Mesenchymal stem cell (in vitro differentiated cells and primary cell): ENCODE measurements around the gene ST6GALNAC3.

Experiments
- DNase-seq: peaks from one replicate; pipeline ENCODE4 v3.0.0-alpha.2; 2013
- H2AFZ ChIP-seq: one replicate; pipeline ENCODE4 v1.6.1; 2013; ENCODE audit warnings: low read depth, mild to moderate bottlenecking, control low read depth, inconsistent platforms, low read length, moderate library complexity
- H2AK5ac ChIP-seq: 2 replicates; pipeline ENCODE4 v1.6.1; 2013; ENCODE audit warnings: low read length, moderate library complexity, mild to moderate bottlenecking, inconsistent platforms; ENCODE audit not compliant: severe bottlenecking
- H2BK120ac ChIP-seq: one replicate; pipeline ENCODE4 v1.6.1; 2013; ENCODE audit warnings: low read depth, mild to moderate bottlenecking, inconsistent platforms, low read length, moderate library complexity
- H2BK12ac ChIP-seq, 2 experiments: one replicate each; pipeline ENCODE4 v1.6.1; 2013; ENCODE audit warnings: inconsistent platforms in 2 of 2, low read length in 2 of 2, mild to moderate bottlenecking in 2 of 2, moderate library complexity in 2 of 2, control low read depth in 1 of 2
- H2BK15ac ChIP-seq: one replicate; pipeline ENCODE4 v1.6.1; 2013; ENCODE audit warnings: mild to moderate bottlenecking, low read depth, inconsistent platforms; ENCODE audit not compliant: poor library complexity, severe bottlenecking
- H2BK5ac ChIP-seq: 2 replicates; pipeline ENCODE4 v1.6.1; 2013; ENCODE audit warnings: low read depth, mild to moderate bottlenecking, low read length, control low read depth, inconsistent platforms; ENCODE audit not compliant: poor library complexity, severe bottlenecking
- H3K14ac ChIP-seq, 2 experiments: one replicate each; pipeline ENCODE4 v1.6.1; 2013; ENCODE audit warnings: inconsistent platforms in 2 of 2, low read length in 2 of 2, control low read depth in 1 of 2, mild to moderate bottlenecking in 1 of 2, moderate library complexity in 1 of 2
- H3K18ac ChIP-seq, 2 experiments: one replicate each; pipeline ENCODE4 v1.6.1; 2013; ENCODE audit warnings: inconsistent platforms in 2 of 2, low read length in 2 of 2, control low read depth in 1 of 2, low read depth in 1 of 2, mild to moderate bottlenecking in 1 of 2
- H3K23ac ChIP-seq, 2 experiments: one replicate each; pipeline ENCODE4 v1.6.1; 2013; ENCODE audit warnings: inconsistent platforms in 2 of 2, low read length in 2 of 2, mild to moderate bottlenecking in 2 of 2, moderate library complexity in 2 of 2, control low read depth in 1 of 2
- H3K27ac ChIP-seq: 2 replicates; pipeline ENCODE4 v1.5.1; 2013; ENCODE audit warnings: mild to moderate bottlenecking, moderate library complexity, low read length, control low read depth, inconsistent platforms; ENCODE audit not compliant: poor library complexity, severe bottlenecking
- H3K27me3 ChIP-seq, 2 experiments: 2 replicates each; pipeline versions ENCODE4 v1.6.1 to v1.7.0; 2013; ENCODE audit warnings: low read length in 2 of 2, mild to moderate bottlenecking in 2 of 2, moderate library complexity in 2 of 2, control low read depth in 1 of 2, inconsistent platforms in 1 of 2; ENCODE audit not compliant: control insufficient read depth in 1 of 2, insufficient read depth in 1 of 2
- H3K36me3 ChIP-seq, 2 experiments: 2 replicates each; pipeline versions ENCODE4 v1.6.1 to v1.7.0; 2013; ENCODE audit warnings: low read length in 2 of 2, control low read depth in 1 of 2, inconsistent platforms in 1 of 2, low read depth in 1 of 2, mild to moderate bottlenecking in 1 of 2; ENCODE audit not compliant: insufficient read depth in 2 of 2, control insufficient read depth in 1 of 2
- H3K4ac ChIP-seq, 2 experiments: one replicate each; pipeline ENCODE4 v1.6.1; 2013; ENCODE audit warnings: inconsistent platforms in 2 of 2, low read length in 2 of 2, mild to moderate bottlenecking in 2 of 2, moderate library complexity in 2 of 2, control low read depth in 1 of 2, low read depth in 1 of 2
- H3K4me1 ChIP-seq: 2 replicates; pipeline ENCODE4 v1.6.1; 2013; ENCODE audit warnings: low read depth, low read length, control low read depth; ENCODE audit not compliant: control insufficient read depth, insufficient read depth
- H3K4me2 ChIP-seq: 2 replicates; pipeline ENCODE4 v1.6.1; 2013; ENCODE audit warnings: low read length, mild to moderate bottlenecking, inconsistent platforms; ENCODE audit not compliant: poor library complexity, severe bottlenecking
- H3K4me3 ChIP-seq, 2 experiments: 2 replicates each; pipeline versions ENCODE4 v1.5.1 to v1.7.0; 2013; ENCODE audit warnings: low read length in 2 of 2, mild to moderate bottlenecking in 2 of 2, control low read depth in 1 of 2, low read depth in 1 of 2; ENCODE audit not compliant: insufficient read depth in 1 of 2
- H3K79me1 ChIP-seq: replicated peaks from 2 replicates; pipeline ENCODE4 v1.6.1; 2013; ENCODE audit warnings: mild to moderate bottlenecking, control low read depth, low read length, inconsistent platforms; ENCODE audit not compliant: poor library complexity, severe bottlenecking
- H3K9ac ChIP-seq: 2 replicates; pipeline ENCODE4 v1.7.0; 2013; ENCODE audit warnings: mild to moderate bottlenecking, low read length, moderate library complexity
- H3K9me3 ChIP-seq: 2 replicates; pipeline ENCODE4 v1.7.0; 2013; ENCODE audit warnings: mild to moderate bottlenecking, low read length; ENCODE audit not compliant: control insufficient read depth
- H4K8ac ChIP-seq: one replicate; pipeline ENCODE4 v1.6.1; 2013; ENCODE audit warnings: inconsistent platforms, mild to moderate bottlenecking, low read length, moderate library complexity
- H4K91ac ChIP-seq: one replicate; pipeline ENCODE4 v1.6.1; 2013; ENCODE audit warnings: mild to moderate bottlenecking, low read length, inconsistent platforms
- WGBS: methylation state at CpG from one replicate; pipeline ENCODE4 v1.1.7; 2013; ENCODE audit warnings: mixed read lengths; 5-methylcytosine and 5-hydroxymethylcytosine counted together

Gene ST6GALNAC3

DNA sequence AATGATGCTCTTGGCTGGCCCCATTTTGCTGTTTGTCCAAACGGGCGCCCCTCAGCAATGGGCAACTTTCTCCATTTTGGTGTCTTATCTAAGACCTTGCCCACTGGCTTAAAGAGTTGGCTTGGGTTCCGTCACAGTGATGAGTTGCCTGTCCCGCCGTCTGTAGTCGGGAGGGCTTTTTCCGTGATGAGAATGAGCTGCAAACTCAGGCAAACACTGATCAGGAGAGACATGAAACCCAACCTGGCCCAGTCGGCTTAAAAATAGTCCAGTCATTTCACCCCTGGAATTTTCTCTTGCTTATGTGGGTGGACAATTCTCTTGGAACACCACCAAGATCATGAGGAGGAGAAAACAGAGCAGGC, 79.3 kb downstream of the ST6GALNAC3 start:
- Histone ChIP-seq H3K14ac (no peak overlapping the region), H2BK15ac (no peak overlapping the region), H2BK120ac (no peak overlapping the region), H2AK5ac (no peak overlapping the region), H3K27ac (no peak overlapping the region), H3K18ac (no peak overlapping the region), H3K36me3 (no peaks in the 10 kb centered on the region), H3K4me3 (peak overlapping the region in 1 of 2 experiments; percentile 77), H3K4me2 (no peak overlapping the region), H2BK5ac (no peak overlapping the region), H2AFZ (no peak overlapping the region), H3K27me3 (peaks cover 4 to 14% of the 10 kb centered on the region in 2 experiments), H4K91ac (no peak overlapping the region), H3K4me1 (peaks cover 2% of the 10 kb centered on the region), H2BK12ac (no peak overlapping the region), H4K8ac (no peak overlapping the region), H3K79me1 (no peaks in the 10 kb centered on the region), H3K9ac (no peak overlapping the region), H3K9me3 (no peaks in the 10 kb centered on the region), H3K4ac (no peak overlapping the region), H3K23ac (no peak overlapping the region)
- WGBS, result 84% methylated on average over 8 of the region's 8 CpGs
- no peak for DNase-seq

DNA sequence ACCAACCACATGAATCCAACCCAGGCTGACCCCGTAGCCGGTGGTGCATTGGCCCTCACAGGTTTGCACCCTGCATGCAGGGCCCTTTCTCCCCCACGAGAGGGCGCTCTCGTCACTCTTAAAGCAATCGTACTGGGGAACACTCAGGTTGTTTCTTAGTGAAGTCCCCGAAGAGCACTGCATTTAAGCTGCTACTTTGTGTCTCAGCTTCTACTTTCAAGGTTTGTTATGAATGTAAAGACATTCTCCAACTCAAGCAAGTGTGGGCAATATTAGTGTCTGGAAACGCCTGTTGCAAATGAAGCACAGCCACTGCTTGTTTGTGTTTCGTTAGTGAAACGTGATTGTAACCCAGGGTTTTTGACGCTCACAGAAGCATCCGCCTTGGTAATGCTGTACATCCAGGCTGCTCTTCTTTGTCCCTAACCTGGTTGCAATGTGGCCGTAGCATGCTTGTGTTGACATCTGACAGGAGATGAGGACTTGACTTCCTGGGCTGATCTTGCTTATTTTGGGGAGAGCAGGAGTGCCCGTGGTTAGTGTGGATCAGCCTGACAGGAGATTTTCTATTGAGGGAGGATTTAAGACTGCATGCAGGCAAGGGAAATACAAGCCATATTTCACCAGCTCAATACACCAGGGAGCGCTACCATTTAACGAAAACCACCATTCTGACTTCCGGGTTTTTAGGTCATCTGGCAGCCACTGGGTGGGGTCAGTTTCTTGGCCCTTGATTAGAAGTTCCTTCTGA, 79.8 kb downstream of the ST6GALNAC3 start:
- no peak overlapping the region for H3K4ac ChIP-seq
- no peaks in the 10 kb centered on the region for H3K79me1 ChIP-seq
- H2AK5ac ChIP-seq, result no peak overlapping the region
- DNase-seq, result peak; percentile 60
- no peaks in the 10 kb centered on the region for H3K36me3 ChIP-seq
- H4K91ac ChIP-seq, result no peak overlapping the region
- peak overlapping the region; percentile 44 for H2BK15ac ChIP-seq
- H3K18ac ChIP-seq, result no peak overlapping the region
- H3K27ac ChIP-seq, result no peak overlapping the region
- H3K4me1 ChIP-seq, result peaks cover 2% of the 10 kb centered on the region
- no peak overlapping the region for H2BK120ac ChIP-seq
- no peak overlapping the region for H2BK12ac ChIP-seq
- no peak overlapping the region for H2BK5ac ChIP-seq
- no peak overlapping the region for H4K8ac ChIP-seq
- H3K9me3 ChIP-seq, result no peaks in the 10 kb centered on the region
- H2AFZ ChIP-seq, result no peak overlapping the region
- H3K27me3 ChIP-seq, result peaks cover 4 to 13% of the 10 kb centered on the region in 2 experiments
- peak overlapping the region in 1 of 2 experiments; percentile 77 for H3K4me3 ChIP-seq
- peak overlapping the region; percentile 64 for H3K9ac ChIP-seq
- H3K23ac ChIP-seq, result no peak overlapping the region
- 43% methylated on average over 16 of the region's 17 CpGs for WGBS
- H3K4me2 ChIP-seq, result peak overlapping the region; percentile 32
- H3K14ac ChIP-seq, result no peak overlapping the region

DNA sequence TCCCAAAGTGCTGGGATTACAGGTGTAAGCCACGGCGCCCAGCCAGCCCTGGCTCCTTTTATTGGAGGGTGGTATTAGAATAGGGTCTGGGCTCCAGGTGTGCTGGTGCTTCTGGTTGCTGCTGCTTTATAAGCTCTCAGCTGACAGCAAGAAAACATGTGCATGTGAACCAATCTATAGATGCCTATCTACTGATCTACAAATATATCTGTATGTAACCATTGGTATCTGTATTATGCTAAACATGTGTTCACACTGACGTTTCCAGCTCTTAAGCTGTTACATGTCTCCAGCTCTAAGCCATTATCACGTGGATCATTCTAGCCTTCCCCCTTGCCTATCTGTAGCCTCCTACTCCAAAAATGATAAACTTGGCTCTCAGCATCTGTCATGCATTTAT, 82.4 kb downstream of the ST6GALNAC3 start:
- Histone ChIP-seq H2BK120ac (no peak overlapping the region), H2BK5ac (no peak overlapping the region), H3K4me3 (no peak overlapping the region), H3K14ac (no peak overlapping the region), H4K8ac (no peak overlapping the region), H2AK5ac (no peak overlapping the region), H2AFZ (no peak overlapping the region), H3K18ac (no peak overlapping the region), H3K27me3 (peaks cover 0 to 3% of the 10 kb centered on the region in 2 experiments), H3K36me3 (no peaks in the 10 kb centered on the region), H4K91ac (no peak overlapping the region), H3K4me2 (no peak overlapping the region), H3K4ac (no peak overlapping the region), H2BK12ac (no peak overlapping the region), H3K23ac (no peak overlapping the region), H2BK15ac (no peak overlapping the region), H3K9me3 (no peaks in the 10 kb centered on the region), H3K79me1 (no peaks in the 10 kb centered on the region), H3K4me1 (peaks cover 4% of the 10 kb centered on the region), H3K9ac (no peak overlapping the region), H3K27ac (no peak overlapping the region)
- no peak for DNase-seq
- 99% methylated on average over 4 of the region's 4 CpGs for WGBS

DNA sequence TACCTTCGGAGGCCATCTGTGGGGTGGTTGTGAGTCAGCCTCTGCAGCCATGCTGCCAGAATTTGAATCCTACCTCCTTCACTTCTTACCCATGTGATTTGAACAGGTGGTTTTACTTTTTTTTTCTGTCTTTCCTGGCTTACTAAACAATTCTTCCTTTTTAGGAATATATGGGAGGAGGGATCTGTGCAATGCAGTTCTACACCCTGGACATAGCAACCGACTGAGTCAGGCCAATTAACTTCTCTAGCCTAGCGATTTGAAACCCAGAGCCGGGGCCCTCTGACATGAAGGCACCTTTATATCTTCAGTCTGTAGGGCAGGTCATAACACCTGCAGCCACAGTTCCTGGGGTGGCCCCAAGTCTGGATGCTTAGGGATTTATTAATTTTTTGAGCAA, 83.6 kb downstream of the ST6GALNAC3 start:
- H3K79me1 ChIP-seq, result no peaks in the 10 kb centered on the region
- H3K36me3 ChIP-seq, result no peaks in the 10 kb centered on the region
- no peak overlapping the region for H3K4ac ChIP-seq
- H2BK5ac ChIP-seq, result no peak overlapping the region
- 66% methylated on average over 3 of the region's 4 CpGs for WGBS
- no peaks in the 10 kb centered on the region for H3K9me3 ChIP-seq
- no peak overlapping the region for H4K8ac ChIP-seq
- no peak overlapping the region for H3K4me3 ChIP-seq
- H3K27ac ChIP-seq, result no peak overlapping the region
- H3K9ac ChIP-seq, result no peak overlapping the region
- no peak overlapping the region for H3K18ac ChIP-seq
- H2BK120ac ChIP-seq, result no peak overlapping the region
- no peak overlapping the region for H3K4me2 ChIP-seq
- H3K23ac ChIP-seq, result no peak overlapping the region
- no peak overlapping the region for H3K14ac ChIP-seq
- peaks cover 4% of the 10 kb centered on the region for H3K4me1 ChIP-seq
- peaks cover 0 to 3% of the 10 kb centered on the region in 2 experiments for H3K27me3 ChIP-seq
- no peak overlapping the region for H2BK12ac ChIP-seq
- H2AFZ ChIP-seq, result no peak overlapping the region
- H2AK5ac ChIP-seq, result no peak overlapping the region
- H4K91ac ChIP-seq, result no peak overlapping the region
- H2BK15ac ChIP-seq, result no peak overlapping the region
- no peak for DNase-seq
